SU-DHL-6 (cell line): ENCODE results near the gene BANF1.
"Not testable (repeated sequence)": the region's sequence is repeated elsewhere in the genome, so short reads cannot be mapped to it uniquely, and the experiment has no call there.

Experiments used
- H2AFZ ChIP-seq: fragments of 200-600 bp; sonication (generic); 2 replicates; pipeline ENCODE4 v1.6.1; 2014; ENCODE audit warnings: low read depth, mild to moderate bottlenecking, moderate library complexity, mixed read lengths, antibody characterized with exemption, low read length; ENCODE audit not compliant: severe bottlenecking
- H3F3A ChIP-seq: fragments of 200-600 bp; shearing (Covaris generic); 2 replicates; pipeline ENCODE4 v1.6.0; 2016; ENCODE audit warnings: antibody characterized with exemption, mild to moderate bottlenecking; ENCODE audit not compliant: insufficient read depth
- H3K27ac ChIP-seq: fragments of 200-600 bp; sonication (generic); 2 replicates; pipeline ENCODE4 v1.5.1; 2016; ENCODE audit warnings: low read depth, mild to moderate bottlenecking, low read length, moderate library complexity, mixed read lengths
- H3K27me3 ChIP-seq: fragments of 200-600 bp; sonication (generic), shearing (Covaris generic); 2 replicates; pipeline ENCODE4 v1.6.0; 2014; ENCODE audit warnings: mild to moderate bottlenecking, low read length
- H3K36me3 ChIP-seq: fragments of 200-600 bp; sonication (generic); 2 replicates; pipeline ENCODE4 v1.6.1; 2014; ENCODE audit warnings: mild to moderate bottlenecking, low read length, mixed read lengths
- H3K4me2 ChIP-seq: fragments of 300-600, 200-600 bp; shearing (Covaris generic), sonication (generic); 2 replicates; pipeline ENCODE4 v1.6.0; 2014; ENCODE audit warnings: low read length, low read depth, mild to moderate bottlenecking; ENCODE audit not compliant: poor library complexity, severe bottlenecking
- H3K4me3 ChIP-seq: fragments of 200-600 bp; sonication (generic); 2 replicates; pipeline ENCODE4 v1.5.1; 2014; ENCODE audit warnings: antibody characterized with exemption, low read length, mild to moderate bottlenecking, mixed read lengths; ENCODE audit not compliant: insufficient read depth, poor library complexity, severe bottlenecking
- H3K79me2 ChIP-seq: fragments of 200-600 bp; sonication (generic); 2 replicates; pipeline ENCODE4 v1.6.1; 2014; ENCODE audit warnings: mild to moderate bottlenecking, low read length, moderate library complexity; ENCODE audit not compliant: insufficient read depth
- H3K9ac ChIP-seq: fragments of 200-600 bp; sonication (generic); 2 replicates; pipeline ENCODE4 v1.7.0; 2014; ENCODE audit warnings: mild to moderate bottlenecking, low read length
- H3K9me2 ChIP-seq: fragments of 200-600 bp; sonication (generic); replicated peaks from 2 replicates; pipeline ENCODE4 v1.6.1; 2014; ENCODE audit warnings: low read length; ENCODE audit not compliant: insufficient read depth
- H3K9me3 ChIP-seq: fragments of 200-600 bp; sonication (generic); 2 replicates; pipeline ENCODE4 v1.6.1; 2014; ENCODE audit warnings: low read length, mixed read lengths; ENCODE audit not compliant: insufficient read depth
- H4K20me1 ChIP-seq: fragments of 200-600 bp; sonication (generic); 2 replicates; pipeline ENCODE4 v1.6.1; 2014; ENCODE audit warnings: low read depth, mild to moderate bottlenecking, antibody characterized with exemption, low read length, moderate library complexity, mixed read lengths
- EZH2phosphoT487 ChIP-seq: fragments of 200-600 bp; sonication (generic), shearing (Covaris generic); conservative IDR thresholded peaks from 2 replicates; pipeline ENCODE4 v1.6.1; 2018; ENCODE audit warnings: mild to moderate bottlenecking, antibody characterized with exemption, low read length, moderate library complexity, mixed read lengths
- TF ChIP-seq, protein P1 (sequence below): fragments of 200-600 bp; sonication (generic); IDR thresholded peaks from one replicate; pipeline ENCODE4 v1.5.1; 2017; ENCODE audit warnings: antibody characterized with exemption, mild to moderate bottlenecking, low read length, moderate library complexity; ENCODE audit not compliant: insufficient read depth, poor library complexity, severe bottlenecking

BANF1 gene

GRCh38 chr11:66022401-66023185 is 20.3 kb downstream of the BANF1 start:
- no peak overlapping the region for H3K27ac ChIP-seq
- H3K4me2 ChIP-seq = no peak overlapping the region
- H3F3A ChIP-seq = no peaks in the 10 kb centered on the region
- H2AFZ ChIP-seq = no peak overlapping the region
- H3K9ac ChIP-seq = no peak overlapping the region
- no peaks in the 10 kb centered on the region for H3K27me3 ChIP-seq
- TF ChIP-seq EZH2phosphoT487 = no peak
- TF ChIP-seq, protein P1, sequence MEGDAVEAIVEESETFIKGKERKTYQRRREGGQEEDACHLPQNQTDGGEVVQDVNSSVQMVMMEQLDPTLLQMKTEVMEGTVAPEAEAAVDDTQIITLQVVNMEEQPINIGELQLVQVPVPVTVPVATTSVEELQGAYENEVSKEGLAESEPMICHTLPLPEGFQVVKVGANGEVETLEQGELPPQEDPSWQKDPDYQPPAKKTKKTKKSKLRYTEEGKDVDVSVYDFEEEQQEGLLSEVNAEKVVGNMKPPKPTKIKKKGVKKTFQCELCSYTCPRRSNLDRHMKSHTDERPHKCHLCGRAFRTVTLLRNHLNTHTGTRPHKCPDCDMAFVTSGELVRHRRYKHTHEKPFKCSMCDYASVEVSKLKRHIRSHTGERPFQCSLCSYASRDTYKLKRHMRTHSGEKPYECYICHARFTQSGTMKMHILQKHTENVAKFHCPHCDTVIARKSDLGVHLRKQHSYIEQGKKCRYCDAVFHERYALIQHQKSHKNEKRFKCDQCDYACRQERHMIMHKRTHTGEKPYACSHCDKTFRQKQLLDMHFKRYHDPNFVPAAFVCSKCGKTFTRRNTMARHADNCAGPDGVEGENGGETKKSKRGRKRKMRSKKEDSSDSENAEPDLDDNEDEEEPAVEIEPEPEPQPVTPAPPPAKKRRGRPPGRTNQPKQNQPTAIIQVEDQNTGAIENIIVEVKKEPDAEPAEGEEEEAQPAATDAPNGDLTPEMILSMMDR = peak; percentile 86
- no peaks in the 10 kb centered on the region for H3K36me3 ChIP-seq
- H3K9me3 ChIP-seq = no peaks in the 10 kb centered on the region
- no peaks in the 10 kb centered on the region for H3K79me2 ChIP-seq
- no peak overlapping the region for H3K4me3 ChIP-seq
- H4K20me1 ChIP-seq = no peaks in the 10 kb centered on the region
- no peaks in the 10 kb centered on the region for H3K9me2 ChIP-seq

GRCh38 chr11:66023186-66023440 is 20.8 kb downstream of the BANF1 start:
- H3K9me2 ChIP-seq, H4K20me1 ChIP-seq, H3K79me2 ChIP-seq, H3K36me3 ChIP-seq, H3F3A ChIP-seq, H3K9me3 ChIP-seq, H3K27me3 ChIP-seq, H3K9ac ChIP-seq, H3K27ac ChIP-seq, H3K4me2 ChIP-seq, H3K4me3 ChIP-seq, H2AFZ ChIP-seq: not testable (repeated sequence)

DNA sequence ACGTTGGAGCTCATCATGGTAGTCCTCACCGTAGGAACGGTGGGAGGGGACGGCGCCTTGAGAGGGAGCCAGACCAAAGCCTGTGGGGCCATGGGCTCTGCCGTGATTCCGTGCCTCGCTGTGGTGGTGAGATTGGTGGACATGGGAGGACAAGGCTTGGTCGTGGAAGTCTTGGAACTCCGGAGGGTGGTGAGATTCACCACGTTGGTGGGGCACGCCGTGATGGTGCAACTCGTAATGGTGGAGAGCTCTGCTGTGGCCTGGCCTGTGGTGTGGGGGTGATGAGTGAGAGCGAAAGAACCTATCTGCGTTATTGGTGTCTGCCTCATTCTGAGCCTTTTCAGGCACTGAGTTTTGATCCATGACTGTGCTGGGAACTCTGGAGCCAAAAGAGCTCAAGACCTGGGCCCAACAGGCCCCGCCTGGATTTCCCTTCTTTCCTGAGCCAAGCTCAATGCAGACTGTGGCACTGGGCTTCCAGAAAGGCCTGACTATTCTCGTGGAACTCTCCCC is 23.8 kb downstream of the BANF1 start, which contains the start of gene CATSPER1:
CATSPER1 (minus strand) TSS at position 463 of the 513 bp plus-strand sequence; CDS start at position 363, 100 bp downstream.
- no peaks in the 10 kb centered on the region for H4K20me1 ChIP-seq
- TF ChIP-seq, protein P1 = no peak
- no peak for TF ChIP-seq EZH2phosphoT487
- no peak within 1 kb of the TSS for H3K9ac ChIP-seq
- no peaks in the 10 kb centered on the region for H3K27me3 ChIP-seq
- H3K9me2 ChIP-seq = no peaks in the 10 kb centered on the region
- H2AFZ ChIP-seq = no peak within 1 kb of the TSS
- no peaks in the 10 kb centered on the region for H3K79me2 ChIP-seq
- no peak within 1 kb of the TSS for H3K27ac ChIP-seq
- no peak within 1 kb of the TSS for H3K4me2 ChIP-seq
- H3K36me3 ChIP-seq = no peaks in the 10 kb centered on the region
- no peak within 1 kb of the TSS for H3K4me3 ChIP-seq
- H3K9me3 ChIP-seq = no peaks in the 10 kb centered on the region
- H3F3A ChIP-seq = no peaks in the 10 kb centered on the region

- H3K4me3 ChIP-seq = no peak overlapping the region
- H4K20me1 ChIP-seq = no peaks in the 10 kb centered on the region
- no peak overlapping the region for H3K4me2 ChIP-seq
- no peak overlapping the region for H3K27ac ChIP-seq
- no peaks in the 10 kb centered on the region for H3K9me3 ChIP-seq
- H3F3A ChIP-seq = no peaks in the 10 kb centered on the region
- H2AFZ ChIP-seq = no peak overlapping the region
- H3K36me3 ChIP-seq = no peaks in the 10 kb centered on the region
- no peak for TF ChIP-seq EZH2phosphoT487
- TF ChIP-seq, protein P1 = no peak
- H3K27me3 ChIP-seq = no peaks in the 10 kb centered on the region
- H3K9me2 ChIP-seq = no peaks in the 10 kb centered on the region
- no peak overlapping the region for H3K9ac ChIP-seq
- H3K79me2 ChIP-seq = no peaks in the 10 kb centered on the region
Measured at GRCh38 chr11:66032957-66033735, 30.8 kb downstream of the BANF1 start.
